NCI-H510A (cell line): ENCODE measurements around the gene CFAP410.

ENCODE experiments used
- DNase-seq: peaks from one replicate; lab custom pipeline; 2025; lab: John Stamatoyannopoulos, UW

The CFAP410 gene

DNA sequence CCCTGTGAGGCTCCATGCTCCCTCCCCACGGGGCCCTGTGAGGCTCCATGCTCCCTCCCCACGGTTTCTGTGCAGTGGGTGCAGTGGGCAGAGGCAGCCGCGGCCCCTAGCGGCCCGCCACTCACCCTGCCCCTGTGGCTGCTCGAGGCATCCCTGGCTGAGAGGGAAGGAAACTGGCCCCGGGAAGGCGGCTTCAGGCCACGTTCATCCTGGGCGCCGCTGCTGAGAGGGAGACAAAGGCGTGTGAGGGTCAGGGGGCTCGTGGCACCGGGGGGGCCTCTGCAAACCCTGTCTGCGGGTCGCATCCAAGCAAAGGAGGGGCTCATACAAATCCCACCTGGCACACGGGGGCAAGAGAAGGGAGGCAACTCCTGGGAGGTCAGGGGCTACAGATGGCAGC lies 8.5 kb downstream of the CFAP410 start:
- DNase-seq: no peak

- no peak for DNase-seq
Observed at GRCh38 chr21:44329971-44330681, 9.1 kb downstream of the CFAP410 start.

GRCh38 chr21:44329086-44329889 lies 9.9 kb downstream of the CFAP410 start:
- DNase-seq: peak; percentile 46

DNA sequence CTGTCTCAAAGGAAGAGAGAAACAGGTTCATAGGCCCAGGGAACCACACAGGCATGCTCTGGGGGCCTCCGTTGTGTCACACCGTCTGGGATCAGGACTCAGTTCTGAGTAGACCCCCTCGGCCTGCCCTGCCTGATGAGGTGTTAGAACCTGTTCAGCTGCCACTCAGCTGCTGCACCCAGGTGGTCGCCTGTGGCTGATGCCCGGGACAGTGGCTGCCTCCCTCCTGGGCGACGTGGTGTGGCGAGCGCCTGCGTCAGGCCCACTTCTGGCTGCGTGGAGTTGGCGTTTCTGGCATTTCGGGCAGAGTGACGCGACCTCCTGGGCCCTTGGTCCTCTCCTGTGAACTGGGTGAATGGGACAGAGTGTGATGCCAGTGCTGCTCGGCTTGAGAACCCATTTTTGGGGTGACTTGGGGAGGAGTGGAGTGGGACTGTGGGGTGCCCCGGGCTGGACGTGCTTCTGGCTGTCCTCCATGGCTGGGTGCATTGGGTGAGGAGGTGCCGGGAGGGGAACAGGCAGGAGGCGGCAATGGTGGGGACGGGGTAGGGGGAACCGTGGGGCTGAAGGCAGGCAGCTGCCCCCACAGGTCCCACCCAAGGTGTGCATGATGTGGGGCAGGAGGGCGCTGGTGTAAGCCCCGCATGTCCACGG lies 10.8 kb downstream of the CFAP410 start:
- DNase-seq: no peak

GRCh38 chr21:44327603-44327974 lies 11.6 kb downstream of the CFAP410 start:
- DNase-seq: no peak

DNA sequence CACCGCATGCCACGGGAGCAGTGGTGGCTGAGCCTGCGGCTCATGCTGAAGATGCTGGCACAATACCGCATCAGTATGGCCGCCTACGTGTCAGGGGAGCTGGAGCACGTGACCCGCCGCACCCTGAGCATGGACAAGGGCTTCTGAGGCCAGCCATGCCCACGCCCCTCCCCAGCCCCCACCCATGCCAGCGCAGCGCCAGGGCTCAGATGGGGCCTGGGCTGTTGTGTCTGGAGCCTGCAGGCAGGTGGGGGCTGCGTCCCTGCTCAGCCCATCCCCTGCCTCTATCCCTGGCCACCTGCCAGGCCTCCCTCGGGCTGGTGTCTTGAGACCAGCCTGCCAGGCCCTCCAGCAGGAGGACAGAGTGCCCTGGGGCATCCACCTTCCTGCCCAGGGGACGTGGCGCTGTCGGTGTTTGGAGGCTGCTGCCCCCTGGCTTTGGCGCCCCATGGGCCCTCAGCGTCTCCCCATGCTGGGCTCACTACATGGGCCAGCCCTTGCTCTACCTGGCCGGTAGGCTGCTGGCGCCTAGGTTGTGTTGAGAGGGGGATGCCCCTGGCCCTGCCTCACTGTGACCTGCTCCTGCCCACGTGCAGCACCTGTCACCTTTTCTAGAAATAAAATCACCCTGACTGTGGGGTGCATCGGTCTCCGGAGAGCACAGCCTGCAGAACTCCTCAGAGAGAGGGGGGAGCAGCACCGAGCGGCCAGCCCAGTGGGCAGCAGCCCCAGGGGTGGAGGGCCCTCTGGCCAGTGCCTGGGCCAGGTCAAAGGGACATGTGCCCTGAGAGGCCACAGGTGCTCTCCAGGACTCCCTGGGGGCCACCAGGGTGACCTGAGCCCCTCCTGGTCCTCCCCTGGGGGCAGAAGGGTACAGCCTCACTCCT lies 12.2 kb downstream of the CFAP410 start:
- no peak for DNase-seq

- no peak for DNase-seq
Observed at GRCh38 chr21:44326272-44326647, 12.9 kb downstream of the CFAP410 start.

DNA sequence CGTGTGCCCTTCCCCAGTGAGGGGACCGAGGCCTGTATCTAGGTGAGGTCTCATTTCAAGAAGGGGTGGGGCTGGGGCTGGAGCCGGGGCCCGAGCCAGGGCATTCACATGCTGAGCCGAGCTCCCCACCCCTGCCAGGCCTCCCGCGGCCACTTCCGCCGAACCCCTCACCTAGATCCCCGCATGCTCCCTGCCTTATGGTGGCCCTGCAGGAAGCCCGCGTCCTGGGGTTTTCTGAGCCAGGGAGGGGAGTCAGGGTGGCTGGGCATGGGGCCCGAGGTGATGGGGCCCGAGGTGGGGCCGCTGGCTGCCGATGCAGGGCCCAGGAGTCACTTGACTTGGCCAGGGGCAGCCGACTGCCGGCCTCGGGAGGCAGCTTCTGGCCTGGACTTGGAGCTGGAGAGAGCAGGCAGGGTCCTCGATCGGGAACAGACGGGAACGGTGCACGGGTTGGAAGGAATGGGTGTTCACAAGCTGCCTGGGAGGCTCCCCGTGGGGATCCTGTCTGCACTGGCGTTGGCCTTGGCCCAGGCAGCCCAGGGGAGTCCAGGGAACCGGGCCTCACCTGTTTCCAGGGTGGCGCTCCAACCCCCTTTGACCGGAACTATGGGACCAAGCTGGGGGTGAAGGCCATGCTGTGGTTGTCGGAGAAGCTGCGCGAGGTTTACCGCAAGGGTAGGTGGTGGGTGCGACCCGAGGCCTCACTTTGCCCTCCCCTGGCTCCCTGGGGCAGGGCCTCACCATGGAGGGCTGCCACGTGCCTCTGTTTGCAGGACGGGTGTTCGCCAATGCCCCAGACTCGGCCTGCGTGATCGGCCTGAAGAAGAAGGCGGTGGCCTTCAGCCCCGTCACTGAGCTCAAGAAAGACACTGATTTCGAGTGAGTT lies 13.6 kb downstream of the CFAP410 start:
- no peak for DNase-seq

DNA sequence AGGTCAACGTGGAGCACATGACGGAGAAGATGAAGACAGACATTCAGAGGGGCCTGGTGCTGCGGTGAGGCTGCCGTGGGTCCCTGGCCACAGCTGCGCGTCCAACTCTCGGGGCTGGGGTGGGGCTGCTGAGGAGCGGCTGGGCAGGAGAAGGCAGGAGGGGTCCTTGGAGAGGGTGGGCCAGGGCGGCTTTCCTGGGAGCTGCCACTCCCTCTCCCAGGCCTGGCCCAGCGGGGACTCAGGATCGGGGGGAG lies 14.4 kb downstream of the CFAP410 start:
- DNase-seq: no peak

GRCh38 chr21:44324106-44324853 lies 14.9 kb downstream of the CFAP410 start:
- DNase-seq: no peak

- no peak for DNase-seq
Observed at GRCh38 chr21:44323591-44323990, 15.6 kb downstream of the CFAP410 start.

DNA sequence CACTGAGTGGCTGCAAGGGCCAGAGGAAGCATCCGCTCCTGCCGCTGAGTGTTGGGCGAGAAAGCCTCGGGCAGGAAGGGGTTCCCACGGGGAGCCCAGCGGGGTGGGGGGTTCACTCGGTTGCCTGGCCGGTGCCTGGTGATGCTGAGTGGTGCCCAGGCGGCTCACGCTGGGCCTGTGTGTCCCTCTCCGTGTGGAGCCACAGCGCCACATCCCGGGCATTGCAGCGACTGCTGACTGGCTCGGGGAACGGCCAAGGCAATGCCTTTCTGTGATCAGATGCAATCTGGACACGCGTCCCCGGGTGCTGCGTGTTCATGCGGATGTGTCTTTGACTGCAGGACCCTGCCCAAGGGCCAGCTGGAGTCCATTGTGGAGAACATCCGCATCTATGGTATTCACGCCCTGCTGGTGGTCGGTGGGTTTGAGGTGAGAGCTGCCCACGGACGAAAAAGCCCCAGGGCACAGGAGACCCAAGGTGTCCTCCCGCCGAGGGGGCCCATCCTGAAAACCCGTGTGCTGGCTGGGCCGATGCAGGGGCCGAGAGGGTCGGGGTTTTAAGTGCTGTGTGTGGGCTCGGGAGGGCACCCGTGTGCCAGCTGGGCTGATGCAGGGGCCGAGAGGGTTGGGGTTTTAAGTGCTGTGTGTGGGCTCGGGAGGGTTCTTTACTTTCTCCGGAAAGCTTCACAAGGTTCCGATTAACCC lies 16.4 kb downstream of the CFAP410 start:
- no peak for DNase-seq

DNA sequence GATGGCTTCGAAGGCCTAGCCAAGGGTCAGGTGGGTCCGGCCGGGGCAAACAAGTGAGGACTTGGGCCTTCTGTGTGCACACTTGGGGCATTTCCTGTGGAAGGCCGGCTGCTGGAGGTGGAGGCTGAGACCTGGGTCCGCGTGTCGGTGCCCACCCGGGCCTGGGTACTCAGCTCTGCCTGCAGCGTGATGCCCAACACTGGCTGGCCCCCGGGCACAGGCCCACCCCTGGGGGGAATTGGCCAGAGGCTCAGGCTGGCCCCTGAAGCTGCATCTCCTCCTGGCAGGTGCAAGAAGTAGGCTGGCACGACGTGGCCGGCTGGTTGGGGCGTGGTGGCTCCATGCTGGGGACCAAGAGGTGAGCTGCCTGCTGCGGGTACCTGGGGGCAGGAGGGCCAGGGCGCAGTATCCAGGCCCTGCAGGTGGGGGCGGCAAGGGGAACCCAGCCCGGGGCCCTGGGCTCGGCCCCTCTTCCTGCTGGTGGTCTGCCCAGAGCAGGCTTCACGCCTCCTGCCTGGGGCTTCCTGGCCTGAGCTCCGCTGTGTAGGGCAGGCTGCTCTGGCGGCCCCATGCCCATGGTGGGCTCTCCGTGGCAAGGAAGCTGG lies 17.2 kb downstream of the CFAP410 start:
- no peak for DNase-seq

- no peak for DNase-seq
Observed at GRCh38 chr21:44320847-44321246, 18.3 kb downstream of the CFAP410 start.

GRCh38 chr21:44319407-44320065 lies 19.7 kb downstream of the CFAP410 start:
- DNase-seq: no peak

- no peak for DNase-seq
Observed at GRCh38 chr21:44318489-44319285, 20.5 kb downstream of the CFAP410 start.

GRCh38 chr21:44317871-44318270 lies 21.3 kb downstream of the CFAP410 start:
- DNase-seq: no peak

GRCh38 chr21:44317241-44317782 lies 21.9 kb downstream of the CFAP410 start:
- DNase-seq: no peak
